Sigmoid colon (tissue), 7 donors: Measurements from ENCODE around the gene DYRK4. TPM values are rescaled to one million over a fixed set of nuclear protein-coding genes. Genes with fewer than 3 reads are reported as not detected.

Source experiments
- DNase-seq: peaks from one replicate; pipeline ENCODE4 v3.0.0-alpha.2; 2019
- H3K27ac ChIP-seq, 4 donors: fragments of 200-600 bp; sonication (generic); one replicate each; pipeline ENCODE4 v1.5.1; 2016 to 2019; ENCODE audit warnings: mild to moderate bottlenecking in 1 of 4
- H3K27me3 ChIP-seq, 3 donors: fragments of 200-600 bp; sonication (generic); one replicate each; pipeline ENCODE4 v1.5.1; 2019; ENCODE audit warnings: mild to moderate bottlenecking in 1 of 3
- H3K36me3 ChIP-seq, 4 donors: fragments of 200-600 bp; sonication (generic); one replicate each; pipeline ENCODE4 v1.5.1; 2016 to 2019
- H3K4me1 ChIP-seq, 4 donors: fragments of 200-600 bp; sonication (generic); one replicate each; pipeline ENCODE4 v1.5.1; 2017 to 2019
- H3K4me3 ChIP-seq, 4 donors: fragments of 200-600 bp; sonication (generic); one replicate each; pipeline ENCODE4 v1.5.1; 2017 to 2019; ENCODE audit warnings: mild to moderate bottlenecking in 2 of 4, moderate library complexity in 1 of 4
- H3K9me3 ChIP-seq, 4 donors: fragments of 200-600 bp in 3 of 4; sonication (generic) in 3 of 4; one replicate each; pipeline versions ENCODE4 v1.5.1 to v1.6.1; 2013 to 2019
- CTCF ChIP-seq, 4 experiments: fragments of 450-650 bp in 3 of 4; fragments of 200-600 bp in 1 of 4; IDR thresholded peaks; one replicate each; pipeline ENCODE4 v1.5.1; 2016 to 2019; ENCODE audit warnings: antibody characterized with exemption in 4 of 4, mild to moderate bottlenecking in 3 of 4, moderate library complexity in 2 of 4
- EP300 ChIP-seq, 4 donors: sonication (generic); formaldehyde crosslinking; IDR thresholded peaks; one replicate each; pipeline ENCODE4 v1.6.1; 2017; ENCODE audit warnings: antibody characterized with exemption in 4 of 4
- POLR2A ChIP-seq, 2 donors: fragments of 450-650 bp; IDR thresholded peaks; one replicate each; pipeline ENCODE4 v1.6.1; 2016; ENCODE audit warnings: antibody characterized with exemption in 2 of 2, mild to moderate bottlenecking in 2 of 2, moderate library complexity in 2 of 2
- POLR2AphosphoS5 ChIP-seq, 4 donors: sonication (generic); formaldehyde crosslinking; IDR thresholded peaks; one replicate each; pipeline ENCODE4 v1.6.1; 2017; ENCODE audit warnings: antibody characterized with exemption in 4 of 4
- WGBS, 2 donors: extraction: QIAGEN DNeasy Blood & Tissue Kit; methylation state at CpG; one replicate each; pipeline ENCODE4 v1.1.7; 2013; 5-methylcytosine and 5-hydroxymethylcytosine counted together
- intact Hi-C: fragments of 100-400 bp; cut with DNase I; formaldehyde crosslinking; loops from one replicate; pipeline ENCODE4 v1.15.1; 2023
- polyA plus RNA-seq, 3 donors: library from polyadenylated mRNA; stranded (reverse); fragments of 200-250 nt; gene quantifications; one replicate each; pipeline ENCODE4 v1.2.3, GENCODE V29; 2013
- total RNA-seq, 4 donors: library from RNA; depleted of rRNA; stranded (reverse); fragments of >200 nt; gene quantifications; one replicate each; pipeline ENCODE4 v1.1.0, GENCODE V29; 2016
- donor health status: healthy with polysubstance abuse.
- donor health status: Bipolar disorder and iron deficiency.
- donor health status: healthy.

The DYRK4 gene
- total and polyA plus RNA-seq, 7 donors: 22.5 to 63.5 (median 31.9) TPM

GRCh38 chr12:4552191-4552590 is 9.8 kb upstream of the DYRK4 start:
- no peak overlapping the region for H3K27ac ChIP-seq
- 95 to 96% methylated on average over 1 of the region's 1 CpG for WGBS, 2 donors
- H3K4me1 ChIP-seq: no peaks in the 10 kb centered on the region
- H3K9me3 ChIP-seq: no peaks in the 10 kb centered on the region
- TF ChIP-seq POLR2A (IDR thresholded peaks at IDR 0.05) (no peak), EP300 (IDR thresholded peaks at IDR 0.05) (no peak), CTCF (IDR thresholded peaks at IDR 0.05) (no peak), POLR2AphosphoS5 (IDR thresholded peaks at IDR 0.05) (no peak)
- DNase-seq: no peak
- no peaks in the 10 kb centered on the region for H3K27me3 ChIP-seq
- intact Hi-C loops: no loop called here
- no peaks in the 10 kb centered on the region for H3K36me3 ChIP-seq
- no peak overlapping the region for H3K4me3 ChIP-seq

GRCh38 chr12:4553943-4554342 is 8.1 kb upstream of the DYRK4 start:
- Histone ChIP-seq H3K27me3 (no peaks in the 10 kb centered on the region), H3K9me3 (no peaks in the 10 kb centered on the region), H3K4me1 (no peaks in the 10 kb centered on the region), H3K27ac (no peak overlapping the region), H3K36me3 (no peaks in the 10 kb centered on the region), H3K4me3 (no peak overlapping the region)
- TF ChIP-seq EP300 (IDR thresholded peaks at IDR 0.05) (no peak), CTCF (IDR thresholded peaks at IDR 0.05) (no peak), POLR2A (IDR thresholded peaks at IDR 0.05) (no peak), POLR2AphosphoS5 (IDR thresholded peaks at IDR 0.05) (no peak)
- DNase-seq: no peak
- intact Hi-C loops: no loop called here
- 90 to 94% methylated on average over 4 of the region's 4 CpGs for WGBS, 2 donors

- Histone ChIP-seq H3K4me1 (no peaks in the 10 kb centered on the region), H3K9me3 (no peaks in the 10 kb centered on the region), H3K4me3 (no peak overlapping the region), H3K27ac (no peak overlapping the region), H3K36me3 (no peaks in the 10 kb centered on the region), H3K27me3 (no peaks in the 10 kb centered on the region)
- intact Hi-C loops: no loop called here
- no peak for DNase-seq
- TF ChIP-seq EP300 (IDR thresholded peaks at IDR 0.05) (no peak), POLR2A (IDR thresholded peaks at IDR 0.05) (no peak), CTCF (IDR thresholded peaks at IDR 0.05) (no peak), POLR2AphosphoS5 (IDR thresholded peaks at IDR 0.05) (no peak)
- 88 to 94% methylated on average over 2 of the region's 2 CpGs for WGBS, 2 donors
These were observed 6.2 kb upstream of the DYRK4 start for GRCh38 chr12:4555804-4556203.

- intact Hi-C loops: no loop called here
- Histone ChIP-seq H3K27me3 (no peaks in the 10 kb centered on the region), H3K27ac (no peak overlapping the region), H3K4me1 (peaks cover 0 to 4% (median 2%) of the 10 kb centered on the region in 4 donors), H3K36me3 (no peaks in the 10 kb centered on the region), H3K4me3 (no peak overlapping the region), H3K9me3 (no peaks in the 10 kb centered on the region)
- 94 to 95% methylated on average over 2 of the region's 2 CpGs for WGBS, 2 donors
- TF ChIP-seq EP300 (IDR thresholded peaks at IDR 0.05): no peak
- TF ChIP-seq POLR2A (IDR thresholded peaks at IDR 0.05): no peak
- no peak for TF ChIP-seq POLR2AphosphoS5 (IDR thresholded peaks at IDR 0.05)
- TF ChIP-seq CTCF (IDR thresholded peaks at IDR 0.05): no peak
- no peak for DNase-seq
These were observed 5.1 kb upstream of the DYRK4 start for GRCh38 chr12:4556735-4557530.
